Tibial nerve (tissue), 4 donors: ENCODE data around the gene MAD2L2.

ENCODE experiments used
- CTCF ChIP-seq, 5 experiments: fragments of 200-600 bp in 3 of 5; fragments of 450-650 bp in 2 of 5; sonication (generic) in 3 of 5; IDR thresholded peaks; one replicate each; pipeline ENCODE4 v1.5.1; 2016 to 2019; ENCODE audit warnings: antibody characterized with exemption in 5 of 5, mild to moderate bottlenecking in 3 of 5, moderate library complexity in 2 of 5
- EP300 ChIP-seq, 2 donors: sonication (generic); formaldehyde crosslinking; IDR thresholded peaks; one replicate each; pipeline ENCODE4 v1.6.1; 2017; ENCODE audit warnings: antibody characterized with exemption in 2 of 2, mild to moderate bottlenecking in 1 of 2
- POLR2A ChIP-seq, 2 donors: fragments of 450-650 bp; IDR thresholded peaks; one replicate each; pipeline ENCODE4 v1.6.1; 2017; ENCODE audit warnings: antibody characterized with exemption in 2 of 2, mild to moderate bottlenecking in 2 of 2, moderate library complexity in 2 of 2

DNA sequence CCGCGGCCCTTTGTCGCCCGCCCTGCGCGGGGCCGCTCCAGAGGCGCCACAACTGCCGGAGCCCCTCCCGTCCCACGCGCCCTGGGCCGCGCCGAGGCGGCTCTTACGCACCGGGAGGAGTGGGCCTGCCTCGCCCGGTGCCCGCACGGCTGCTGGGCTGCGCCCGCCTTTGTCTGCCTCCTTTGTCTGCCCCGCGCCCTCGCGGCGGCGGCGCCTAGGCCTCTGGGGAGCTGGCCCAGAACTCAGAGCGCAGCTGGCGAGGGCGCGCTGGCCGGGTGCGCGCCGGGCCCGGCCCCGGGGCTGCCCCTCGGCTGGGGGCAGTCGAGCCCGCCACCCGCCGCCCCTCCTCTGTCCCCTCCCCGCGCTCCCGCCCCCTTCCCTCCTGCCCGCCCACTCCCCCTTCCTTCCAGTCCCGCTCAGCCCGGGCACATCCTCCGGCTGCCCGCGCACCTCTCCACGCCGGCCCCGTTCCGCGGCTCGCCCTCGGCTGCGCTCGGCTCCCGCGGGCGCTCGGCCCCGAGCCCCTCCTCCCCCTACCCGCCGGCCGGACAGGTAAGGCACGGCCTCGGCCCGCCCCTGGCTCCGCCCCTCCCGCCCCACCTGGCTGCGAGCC is 10.5 kb upstream of the MAD2L2 start, which contains the start of gene DRAXIN:
- TF ChIP-seq CTCF (IDR thresholded peaks at IDR 0.05) (no peak), EP300 (IDR thresholded peaks at IDR 0.05) (no peak), POLR2A (IDR thresholded peaks at IDR 0.05) (no peak)
